ENCODE data around the gene CNFN.

CNFN gene

DNA sequence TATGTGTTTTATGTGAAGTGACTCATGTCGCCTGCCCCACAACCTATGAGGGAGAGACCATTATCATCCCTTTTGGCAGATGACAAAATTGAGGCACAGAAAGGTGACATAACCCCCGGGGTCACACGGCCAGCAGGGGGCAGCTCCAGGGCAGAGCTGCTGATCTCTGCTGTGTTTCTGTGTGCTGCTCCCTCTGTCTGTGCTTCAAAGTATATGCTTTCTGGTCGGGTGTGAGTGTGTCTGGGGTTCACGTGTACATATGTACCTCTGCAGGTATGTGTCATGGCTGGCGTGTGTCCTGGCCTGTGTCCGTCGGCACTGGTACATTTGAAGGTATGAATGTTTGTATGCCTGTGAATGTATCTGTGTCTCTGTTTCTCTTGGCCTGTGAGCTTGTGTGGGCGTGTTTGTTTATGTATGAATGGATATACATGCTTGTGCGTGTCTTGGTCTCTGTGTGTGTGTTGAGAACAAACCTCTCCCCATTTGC lies 30.0 kb upstream of the CNFN start:
- H2AFZ ChIP-seq (ENCODE audit: low read length) = no peak overlapping the region
- no peaks in the 10 kb centered on the region for H3K27me3 ChIP-seq (ENCODE audit: insufficient read depth, low read length)
- H3F3A ChIP-seq (ENCODE audit: insufficient read depth, low read length) = no peaks in the 10 kb centered on the region
- peaks cover 6% of the 10 kb centered on the region; the same call in 1 of the 2 replicates for H3K36me3 ChIP-seq (ENCODE audit: insufficient read depth, low read length)
- no peaks in the 10 kb centered on the region for H3K9me3 ChIP-seq (ENCODE audit: low read length)
- peak overlapping the region; percentile 15; the same call in 1 of the 2 replicates for H3K4me2 ChIP-seq (ENCODE audit: low read length)
- H4K20me1 ChIP-seq (ENCODE audit: insufficient read depth, low read length) = no peaks in the 10 kb centered on the region
- no peak overlapping the region for H3K4me3 ChIP-seq (ENCODE audit: low read depth, low read length, poor library complexity, severe bottlenecking)
- H3K79me2 ChIP-seq (ENCODE audit: insufficient read depth, low read length) = no peaks in the 10 kb centered on the region
- no peaks in the 10 kb centered on the region for H3K9me2 ChIP-seq (ENCODE audit: low read depth, low read length)
- H3K9ac ChIP-seq (ENCODE audit: low read length) = no peak overlapping the region; the same call in 1 of the 2 replicates
- peaks cover 33% of the 10 kb centered on the region for H3K4me1 ChIP-seq (ENCODE audit: insufficient read depth, low read length, severe bottlenecking)
- TF ChIP-seq EZH2 (IDR thresholded peaks at IDR 0.05; ENCODE audit: borderline replicate concordance, low read length) = no peak
- TF ChIP-seq, protein P1, sequence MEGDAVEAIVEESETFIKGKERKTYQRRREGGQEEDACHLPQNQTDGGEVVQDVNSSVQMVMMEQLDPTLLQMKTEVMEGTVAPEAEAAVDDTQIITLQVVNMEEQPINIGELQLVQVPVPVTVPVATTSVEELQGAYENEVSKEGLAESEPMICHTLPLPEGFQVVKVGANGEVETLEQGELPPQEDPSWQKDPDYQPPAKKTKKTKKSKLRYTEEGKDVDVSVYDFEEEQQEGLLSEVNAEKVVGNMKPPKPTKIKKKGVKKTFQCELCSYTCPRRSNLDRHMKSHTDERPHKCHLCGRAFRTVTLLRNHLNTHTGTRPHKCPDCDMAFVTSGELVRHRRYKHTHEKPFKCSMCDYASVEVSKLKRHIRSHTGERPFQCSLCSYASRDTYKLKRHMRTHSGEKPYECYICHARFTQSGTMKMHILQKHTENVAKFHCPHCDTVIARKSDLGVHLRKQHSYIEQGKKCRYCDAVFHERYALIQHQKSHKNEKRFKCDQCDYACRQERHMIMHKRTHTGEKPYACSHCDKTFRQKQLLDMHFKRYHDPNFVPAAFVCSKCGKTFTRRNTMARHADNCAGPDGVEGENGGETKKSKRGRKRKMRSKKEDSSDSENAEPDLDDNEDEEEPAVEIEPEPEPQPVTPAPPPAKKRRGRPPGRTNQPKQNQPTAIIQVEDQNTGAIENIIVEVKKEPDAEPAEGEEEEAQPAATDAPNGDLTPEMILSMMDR (IDR thresholded peaks at IDR 0.05; ENCODE audit: low read length) = peak; percentile 99
- peak overlapping the region; percentile 1 for H3K27ac ChIP-seq (ENCODE audit: low read depth, low read length, poor library complexity, severe bottlenecking)

DNA sequence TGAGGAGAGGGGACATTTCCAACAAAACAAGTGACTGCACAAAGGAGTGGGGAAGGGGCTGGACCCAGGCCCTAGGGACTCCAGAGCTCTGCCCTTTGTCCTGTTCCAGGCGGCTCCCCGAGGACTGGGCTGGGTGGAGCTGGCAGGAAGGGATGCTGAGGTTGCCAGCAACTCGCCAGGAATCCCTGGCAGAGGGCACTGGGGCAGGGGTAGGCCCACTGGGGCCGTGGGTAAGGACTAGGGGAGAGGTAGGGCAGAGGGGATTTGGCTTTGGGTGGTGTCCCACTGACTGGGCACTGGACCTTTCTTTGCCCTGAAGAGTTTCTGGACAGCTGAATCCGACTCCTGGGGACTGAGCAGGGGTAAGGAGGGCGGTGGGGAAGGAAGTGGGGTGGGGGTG lies 29.2 kb upstream of the CNFN start:
- Histone ChIP-seq H2AFZ (ENCODE audit: low read length) (no peak overlapping the region), H3K9ac (ENCODE audit: low read length) (no peak overlapping the region), H3K9me2 (ENCODE audit: low read depth, low read length) (no peaks in the 10 kb centered on the region), H3K4me2 (ENCODE audit: low read length) (no peak overlapping the region), H3K79me2 (ENCODE audit: insufficient read depth, low read length) (no peaks in the 10 kb centered on the region), H4K20me1 (ENCODE audit: insufficient read depth, low read length) (no peaks in the 10 kb centered on the region), H3K4me3 (ENCODE audit: low read depth, low read length, poor library complexity, severe bottlenecking) (no peak overlapping the region), H3K36me3 (ENCODE audit: insufficient read depth, low read length) (peaks cover 11% of the 10 kb centered on the region), H3K4me1 (ENCODE audit: insufficient read depth, low read length, severe bottlenecking) (peaks cover 33% of the 10 kb centered on the region), H3K9me3 (ENCODE audit: low read length) (no peaks in the 10 kb centered on the region), H3K27me3 (ENCODE audit: insufficient read depth, low read length) (no peaks in the 10 kb centered on the region), H3K27ac (ENCODE audit: low read depth, low read length, poor library complexity, severe bottlenecking) (no peak overlapping the region), H3F3A (ENCODE audit: insufficient read depth, low read length) (no peaks in the 10 kb centered on the region)
- TF ChIP-seq, protein P1 (IDR thresholded peaks at IDR 0.05; ENCODE audit: low read length) = no peak
- no peak for TF ChIP-seq EZH2 (IDR thresholded peaks at IDR 0.05; ENCODE audit: borderline replicate concordance, low read length)

DNA sequence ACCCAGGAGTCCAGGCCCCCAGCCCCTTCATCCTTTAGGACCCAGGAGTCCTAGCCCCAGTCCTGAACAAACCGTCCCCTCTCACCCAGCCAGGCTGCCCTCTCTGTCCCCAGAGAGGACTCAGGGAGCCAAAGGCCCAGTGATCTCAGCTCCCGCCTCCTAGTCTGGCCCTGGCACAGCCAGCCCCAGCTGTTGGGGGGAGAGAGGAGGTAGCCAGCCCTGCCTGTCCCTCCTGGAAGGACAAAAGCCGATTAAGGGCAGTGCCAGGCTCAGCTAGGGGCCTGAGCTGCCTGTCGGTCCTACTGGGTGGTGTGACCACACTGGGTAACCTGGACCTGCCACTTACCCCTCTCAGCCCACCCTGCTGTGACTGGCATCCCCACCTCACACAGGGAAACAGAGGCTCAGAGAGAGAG lies 22.6 kb upstream of the CNFN start:
- Histone ChIP-seq H3K4me3 (ENCODE audit: low read depth, low read length, poor library complexity, severe bottlenecking) (no peak overlapping the region), H4K20me1 (ENCODE audit: insufficient read depth, low read length) (no peaks in the 10 kb centered on the region), H3K79me2 (ENCODE audit: insufficient read depth, low read length) (no peaks in the 10 kb centered on the region), H2AFZ (ENCODE audit: low read length) (no peak overlapping the region), H3K27ac (ENCODE audit: low read depth, low read length, poor library complexity, severe bottlenecking) (no peak overlapping the region), H3K9me3 (ENCODE audit: low read length) (no peaks in the 10 kb centered on the region), H3K9ac (ENCODE audit: low read length) (no peak overlapping the region), H3K36me3 (ENCODE audit: insufficient read depth, low read length) (peaks cover 24% of the 10 kb centered on the region), H3K4me1 (ENCODE audit: insufficient read depth, low read length, severe bottlenecking) (no peaks in the 10 kb centered on the region), H3F3A (ENCODE audit: insufficient read depth, low read length) (no peaks in the 10 kb centered on the region), H3K4me2 (ENCODE audit: low read length) (no peak overlapping the region), H3K9me2 (ENCODE audit: low read depth, low read length) (no peaks in the 10 kb centered on the region), H3K27me3 (ENCODE audit: insufficient read depth, low read length) (no peaks in the 10 kb centered on the region)
- TF ChIP-seq EZH2 (IDR thresholded peaks at IDR 0.05; ENCODE audit: borderline replicate concordance, low read length) = no peak
- TF ChIP-seq, protein P1 (IDR thresholded peaks at IDR 0.05; ENCODE audit: low read length) = no peak

Measured in OCI-LY1 (cell line).